ENCODE data around the gene PCF11. TPM values are rescaled to one million over a fixed set of nuclear protein-coding genes. Genes with fewer than 3 reads are reported as not detected.

Gene PCF11
- total and polyA plus RNA-seq, 3 experiments from 2014 or later, result 34.2 to 63.7 (median 58.8) TPM

DNA sequence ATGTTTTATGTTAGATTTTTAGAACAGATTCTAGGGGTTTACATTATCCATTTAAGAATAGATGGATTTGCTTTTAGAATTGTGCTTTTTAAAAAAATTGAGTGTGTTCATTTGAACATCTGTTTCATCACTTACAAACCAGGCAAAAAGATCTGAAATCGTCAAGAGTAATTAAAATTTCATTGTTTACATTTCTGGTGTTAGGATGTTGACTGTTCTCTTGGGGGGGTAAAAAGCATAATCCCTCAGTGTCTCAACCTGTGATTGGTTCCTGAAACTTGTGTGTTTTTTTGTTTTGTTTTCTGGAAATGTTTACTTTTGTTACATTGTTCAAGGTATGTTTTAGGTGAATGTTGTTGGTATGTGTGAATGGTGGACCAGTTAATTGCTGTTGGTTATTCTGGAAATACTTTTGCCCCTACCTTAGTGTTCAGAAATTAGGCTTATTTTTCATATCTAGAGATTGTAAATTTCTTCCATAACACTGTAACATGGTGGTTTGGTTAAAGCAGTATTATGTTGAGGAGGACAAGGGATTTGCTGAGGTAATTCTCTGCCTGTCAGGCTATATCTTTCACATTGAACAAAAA, 4.8 kb downstream of the PCF11 start:
- Mint-ChIP-seq H3K27ac (peak overlapping the region; percentile 79 to 100 (median 90)), H3K9me3 (peaks cover 0 to 2% (median 0%) of the 10 kb centered on the region in 5 donors), H3K36me3 (peaks cover 14 to 74% (median 20%) of the 10 kb centered on the region in 3 donors), H3K4me1 (peaks cover 62 to 75% (median 71%) of the 10 kb centered on the region in 3 donors), H3K4me3 (peak overlapping the region; percentile 75 to 100 (median 98)), H3K27me3 (peaks cover 0 to 6% of the 10 kb centered on the region in 2 donors)
- no peaks in the 10 kb centered on the region for H3K9me3 ChIP-seq (ENCODE audit: low read length)
- peaks cover 11% of the 10 kb centered on the region for H3K36me3 ChIP-seq (ENCODE audit: insufficient read depth, low read length)
- CTCF ChIA-PET, result interaction anchor here (1.8 kb wide), 1 partner anchor 11 kb away, joined by 6 read pairs; no protein-coding TSS in a partner anchor
- H3K4me1 ChIP-seq (ENCODE audit: insufficient read depth, low read length), result peaks cover 43% of the 10 kb centered on the region
- H3K27me3 ChIP-seq (ENCODE audit: insufficient read depth, low read length, poor library complexity, severe bottlenecking), result no peaks in the 10 kb centered on the region
- H3K27ac ChIP-seq (ENCODE audit: low read depth, low read length), result no peak overlapping the region
- DNase-seq, result no peak
- H3K4me3 ChIP-seq (ENCODE audit: low read length), result peak overlapping the region; percentile 9
- POLR2A ChIA-PET, result interaction anchor here (0.9 to 1.0 kb wide), 3 partner anchors 32 to 260 kb away, joined by 3 to 4 read pairs (median 3); partner anchors contain the start of genes CCDC90B and DDIAS

DNA sequence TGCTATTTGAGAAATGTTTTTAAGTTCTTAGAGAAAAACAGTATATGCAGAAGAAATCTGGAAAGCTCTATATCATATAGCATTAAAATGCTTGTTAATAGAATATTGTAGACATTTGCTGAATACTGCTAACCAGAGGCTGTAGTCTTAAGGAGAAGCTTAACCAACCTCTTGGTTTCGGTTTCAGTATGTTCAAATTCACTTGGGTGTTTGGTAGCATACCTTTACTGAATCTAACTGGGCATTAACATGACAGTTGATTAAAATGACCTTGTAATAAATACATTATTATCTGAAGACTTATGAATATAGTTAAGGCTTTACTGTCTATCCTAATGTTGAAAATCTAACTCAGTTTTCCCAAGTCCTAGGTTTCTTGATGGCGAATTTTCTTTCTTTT, 5.4 kb downstream of the PCF11 start:
- Mint-ChIP-seq H3K9me3 (no peaks in the 10 kb centered on the region), H3K27me3 (peaks cover 0 to 3% of the 10 kb centered on the region in 2 donors), H3K36me3 (peaks cover 14 to 74% (median 21%) of the 10 kb centered on the region in 3 donors), H3K27ac (peak overlapping the region; percentile 81 to 100 (median 90)), H3K4me3 (peak overlapping the region; percentile 75 to 100 (median 98)), H3K4me1 (peaks cover 67 to 80% (median 78%) of the 10 kb centered on the region in 3 donors)
- CTCF ChIA-PET, result no interaction called here
- peak in 2 of 5 donors; percentile 28 to 34 for DNase-seq
- POLR2A ChIA-PET, result interaction anchor here (0.5 to 1.0 kb wide), 2 partner anchors 21 to 261 kb away, joined by 3 to 4 read pairs; partner anchors contain the start of gene DDIAS
- Histone ChIP-seq H3K4me1 (ENCODE audit: insufficient read depth, low read length) (peaks cover 43% of the 10 kb centered on the region), H3K36me3 (ENCODE audit: insufficient read depth, low read length) (peaks cover 16% of the 10 kb centered on the region), H3K27ac (ENCODE audit: low read depth, low read length) (no peak overlapping the region), H3K9me3 (ENCODE audit: low read length) (no peaks in the 10 kb centered on the region), H3K27me3 (ENCODE audit: insufficient read depth, low read length, poor library complexity, severe bottlenecking) (no peaks in the 10 kb centered on the region), H3K4me3 (ENCODE audit: low read length) (peak overlapping the region; percentile 9)

DNA sequence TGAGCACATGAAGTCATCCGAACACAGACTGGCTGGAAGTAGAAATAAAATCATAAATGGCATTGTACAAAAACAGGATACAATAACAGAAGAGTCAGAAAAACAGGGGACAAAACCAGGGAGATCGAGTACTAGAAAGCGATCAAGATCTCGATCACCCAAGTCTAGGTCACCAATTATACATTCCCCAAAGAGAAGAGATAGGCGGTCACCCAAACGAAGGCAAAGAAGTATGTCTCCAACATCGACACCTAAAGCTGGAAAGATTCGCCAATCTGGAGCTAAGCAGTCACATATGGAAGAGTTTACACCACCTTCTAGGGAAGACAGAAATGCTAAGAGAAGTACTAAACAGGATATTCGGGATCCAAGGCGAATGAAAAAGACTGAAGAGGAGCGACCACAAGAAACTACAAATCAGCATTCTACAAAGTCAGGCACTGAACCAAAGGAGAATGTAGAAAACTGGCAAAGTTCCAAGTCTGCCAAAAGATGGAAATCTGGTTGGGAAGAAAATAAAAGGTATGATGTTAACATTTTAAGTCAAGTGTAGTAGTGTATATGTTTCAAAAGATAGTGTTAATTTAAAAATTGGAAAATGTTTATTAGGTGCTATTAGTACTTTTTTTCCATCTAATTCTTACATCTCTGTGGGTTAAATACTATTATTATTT, 9.4 kb downstream of the PCF11 start:
- Histone ChIP-seq H3K36me3 (ENCODE audit: insufficient read depth, low read length) (peaks cover 41% of the 10 kb centered on the region), H3K9me3 (ENCODE audit: low read length) (no peaks in the 10 kb centered on the region), H3K27ac (ENCODE audit: low read depth, low read length) (no peak overlapping the region), H3K4me3 (ENCODE audit: low read length) (no peak overlapping the region), H3K27me3 (ENCODE audit: insufficient read depth, low read length, poor library complexity, severe bottlenecking) (no peaks in the 10 kb centered on the region), H3K4me1 (ENCODE audit: insufficient read depth, low read length) (peaks cover 70% of the 10 kb centered on the region)
- peak overlapping the region in 7 of 8 donors; percentile 34 to 80 (median 50) for H3K27ac Mint-ChIP-seq
- peaks cover 83 to 97% (median 94%) of the 10 kb centered on the region in 3 donors for H3K4me1 Mint-ChIP-seq
- no peak for DNase-seq
- H3K9me3 Mint-ChIP-seq, result no peaks in the 10 kb centered on the region
- ChIA-PET CTCF (no interaction called here), POLR2A (interaction anchor here (2.0 kb wide), 1 partner anchor 9 kb away, joined by 8 read pairs; the partner anchor contains the start of gene PCF11)
- no peaks in the 10 kb centered on the region for H3K27me3 Mint-ChIP-seq
- peak overlapping the region in 2 of 7 donors; percentile 3 to 8 for H3K4me3 Mint-ChIP-seq
- H3K36me3 Mint-ChIP-seq, result peaks cover 25 to 78% (median 33%) of the 10 kb centered on the region in 3 donors

GRCh38 chr11:83168756-83169155, 11.8 kb downstream of the PCF11 start:
- Mint-ChIP-seq H3K4me1 (peaks cover 82 to 97% (median 94%) of the 10 kb centered on the region in 3 donors), H3K27me3 (no peaks in the 10 kb centered on the region), H3K27ac (peak overlapping the region in 6 of 8 donors; percentile 27 to 86 (median 47)), H3K9me3 (no peaks in the 10 kb centered on the region), H3K36me3 (peaks cover 28 to 89% (median 38%) of the 10 kb centered on the region in 3 donors), H3K4me3 (peak overlapping the region in 4 of 7 donors; percentile 28 to 49 (median 35))
- CTCF ChIA-PET, result no interaction called here
- Histone ChIP-seq H3K27ac (ENCODE audit: low read depth, low read length) (no peak overlapping the region), H3K27me3 (ENCODE audit: insufficient read depth, low read length, poor library complexity, severe bottlenecking) (no peaks in the 10 kb centered on the region), H3K4me1 (ENCODE audit: insufficient read depth, low read length) (peaks cover 72% of the 10 kb centered on the region), H3K9me3 (ENCODE audit: low read length) (no peaks in the 10 kb centered on the region), H3K4me3 (ENCODE audit: low read length) (no peak overlapping the region), H3K36me3 (ENCODE audit: insufficient read depth, low read length) (peaks cover 42% of the 10 kb centered on the region)
- POLR2A ChIA-PET, result interaction anchor here (0.6 to 1.5 kb wide), 3 partner anchors 8 to 94 kb away, joined by 3 to 5 read pairs (median 4); no protein-coding TSS in a partner anchor
- DNase-seq, result no peak

- no peaks in the 10 kb centered on the region for H3K9me3 ChIP-seq (ENCODE audit: low read length)
- H3K36me3 ChIP-seq (ENCODE audit: insufficient read depth, low read length), result peaks cover 55% of the 10 kb centered on the region
- Mint-ChIP-seq H3K4me1 (peaks cover 82 to 97% (median 95%) of the 10 kb centered on the region in 3 donors), H3K27me3 (no peaks in the 10 kb centered on the region), H3K36me3 (peaks cover 25 to 89% (median 32%) of the 10 kb centered on the region in 3 donors), H3K9me3 (no peaks in the 10 kb centered on the region), H3K4me3 (peak overlapping the region; percentile 71 to 86 (median 76)), H3K27ac (peak overlapping the region in 6 of 8 donors; percentile 47 to 83 (median 68))
- no peak for DNase-seq
- H3K4me3 ChIP-seq (ENCODE audit: low read length), result peak overlapping the region; percentile 26
- POLR2A ChIA-PET, result no interaction called here
- H3K27ac ChIP-seq (ENCODE audit: low read depth, low read length), result no peak overlapping the region
- H3K4me1 ChIP-seq (ENCODE audit: insufficient read depth, low read length), result peaks cover 89% of the 10 kb centered on the region
- no peaks in the 10 kb centered on the region for H3K27me3 ChIP-seq (ENCODE audit: insufficient read depth, low read length, poor library complexity, severe bottlenecking)
- CTCF ChIA-PET, result no interaction called here
These were observed 13.9 kb downstream of the PCF11 start for GRCh38 chr11:83170865-83171264.

DNA sequence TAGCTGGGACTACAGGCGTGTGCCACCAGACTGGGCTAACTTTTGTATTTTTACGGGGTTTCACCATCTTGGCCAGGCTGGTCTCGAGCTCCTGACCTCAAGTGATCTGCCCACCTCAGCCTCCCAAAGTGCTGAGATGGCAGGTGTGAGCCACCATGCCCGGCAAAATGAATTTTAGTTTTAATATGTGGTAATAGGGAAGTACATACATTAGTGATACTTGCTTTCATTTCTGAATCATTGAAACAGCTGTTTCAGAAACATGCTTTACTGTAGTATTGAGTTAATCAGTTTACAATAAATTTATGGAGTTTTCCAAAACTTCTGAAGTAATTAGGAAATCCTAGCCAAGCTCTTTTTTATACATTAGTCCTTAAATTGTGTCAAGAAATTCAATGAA, 15.6 kb downstream of the PCF11 start:
- Histone ChIP-seq H3K4me3 (ENCODE audit: low read length) (no peak overlapping the region), H3K27me3 (ENCODE audit: insufficient read depth, low read length, poor library complexity, severe bottlenecking) (no peaks in the 10 kb centered on the region), H3K36me3 (ENCODE audit: insufficient read depth, low read length) (peaks cover 52% of the 10 kb centered on the region), H3K9me3 (ENCODE audit: low read length) (no peaks in the 10 kb centered on the region), H3K4me1 (ENCODE audit: insufficient read depth, low read length) (peaks cover 87% of the 10 kb centered on the region), H3K27ac (ENCODE audit: low read depth, low read length) (no peak overlapping the region)
- CTCF ChIA-PET, result interaction anchor here (1.4 to 1.7 kb wide), 2 partner anchors 12 to 19 kb away, joined by 3 to 6 read pairs; no protein-coding TSS in a partner anchor
- Mint-ChIP-seq H3K36me3 (peaks cover 23 to 90% (median 25%) of the 10 kb centered on the region in 3 donors), H3K4me3 (peak overlapping the region in 6 of 7 donors; percentile 58 to 82 (median 72)), H3K4me1 (peaks cover 81 to 97% (median 97%) of the 10 kb centered on the region in 3 donors), H3K9me3 (no peaks in the 10 kb centered on the region), H3K27me3 (no peaks in the 10 kb centered on the region), H3K27ac (peak overlapping the region in 2 of 8 donors; percentile 15 to 47)
- DNase-seq, result no peak
- POLR2A ChIA-PET, result interaction anchor here (0.7 to 2.3 kb wide), 3 partner anchors 15 to 100 kb away, joined by 5 to 7 read pairs (median 7); partner anchors contain the start of genes ANKRD42 and PCF11

DNA sequence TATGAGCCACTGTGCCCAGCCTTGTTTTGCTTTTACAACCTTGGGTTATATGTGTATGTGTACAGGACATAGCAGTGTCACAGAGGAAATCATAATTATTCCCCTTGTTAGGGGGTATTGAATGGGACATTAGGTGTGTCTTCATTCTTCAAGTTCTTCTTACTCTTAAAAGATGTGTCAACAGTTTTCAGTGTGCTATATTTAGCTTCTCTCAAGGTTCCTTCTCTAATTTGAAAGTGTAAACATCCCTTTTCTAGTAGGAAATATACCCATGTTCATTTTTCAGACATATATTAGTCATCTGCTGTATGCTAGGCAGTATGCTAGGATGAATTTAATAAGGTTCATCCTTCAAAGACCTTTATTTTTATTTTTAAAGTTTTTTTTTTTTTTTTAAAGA, 17.1 kb downstream of the PCF11 start:
- no peak for DNase-seq
- Histone ChIP-seq H3K27ac (ENCODE audit: low read depth, low read length) (no peak overlapping the region), H3K4me1 (ENCODE audit: insufficient read depth, low read length) (peaks cover 74% of the 10 kb centered on the region), H3K4me3 (ENCODE audit: low read length) (no peak overlapping the region), H3K9me3 (ENCODE audit: low read length) (no peaks in the 10 kb centered on the region), H3K36me3 (ENCODE audit: insufficient read depth, low read length) (peaks cover 45% of the 10 kb centered on the region), H3K27me3 (ENCODE audit: insufficient read depth, low read length, poor library complexity, severe bottlenecking) (no peaks in the 10 kb centered on the region)
- ChIA-PET POLR2A (interaction anchor here (2.1 to 2.3 kb wide), 2 partner anchors 17 to 19 kb away, joined by 5 to 7 read pairs; partner anchors contain the start of genes ANKRD42 and PCF11), CTCF (interaction anchor here (0.6 kb wide), 1 partner anchor 246 kb away, joined by 4 read pairs; no protein-coding TSS in a partner anchor)
- peaks cover 13 to 86% (median 17%) of the 10 kb centered on the region in 3 donors for H3K36me3 Mint-ChIP-seq
- H3K4me1 Mint-ChIP-seq, result peaks cover 67 to 84% (median 84%) of the 10 kb centered on the region in 3 donors
- H3K27ac Mint-ChIP-seq, result peak overlapping the region in 5 of 8 donors; percentile 17 to 68 (median 60)
- no peaks in the 10 kb centered on the region for H3K27me3 Mint-ChIP-seq
- H3K9me3 Mint-ChIP-seq, result no peaks in the 10 kb centered on the region
- H3K4me3 Mint-ChIP-seq, result peak overlapping the region; percentile 16 to 73 (median 29)
